HepG2 (cell line): ENCODE measurements around the gene PADI1. TPM values are rescaled to one million over a fixed set of nuclear protein-coding genes. Genes with fewer than 3 reads are reported as not detected.

Experiments used
- ATAC-seq: fragments of 200-7000 bp; cut with Tn5 transposase; 3 replicates; pipeline ENCODE4 v1.9.1; 2020; ENCODE audit warnings: mild to moderate bottlenecking, moderate library complexity
- BruUV-seq: library from RNA; stranded (reverse); fragments of 400-500 nt; replicated peaks from 2 replicates; lab custom pipeline; 2021; lab: Mats Ljungman, UMichigan
- CTCF ChIA-PET: fragments of 300-600 bp; formaldehyde crosslinking; extraction: SDS; loops from one replicate; lab custom pipeline; 2021; ENCODE audit warnings: low total read pairs, inconsistent platforms, low intra/inter-chr PET ratio; lab: Yijun Ruan, JAX
- POLR2A ChIA-PET: fragments of 350-600 bp; sonication (Branson Sonifier 250); formaldehyde crosslinking; loops from one replicate; lab custom pipeline; 2020; ENCODE audit warnings: antibody characterized with exemption, inconsistent platforms; lab: Yijun Ruan, JAX
- DNase-seq: peaks from one replicate; pipeline ENCODE4 v3.0.0-alpha.2; 2015; ENCODE audit warnings: low spot score
- FAIRE-seq: peaks from 3 replicates; lab custom pipeline; 2011; peaks lifted over from hg19 to GRCh38; lab: Jason Lieb, UNC
- H2AFZ ChIP-seq: one replicate; pipeline ENCODE4 v1.6.1; 2011; ENCODE audit warnings: low read length, inconsistent platforms
- H3K27ac ChIP-seq: fragments of 300-600 bp; 3 replicates; pipeline ENCODE4 v1.8.0; 2011; ENCODE audit warnings: mixed run types, mild to moderate bottlenecking, mixed read lengths, low read length, inconsistent platforms; ENCODE audit not compliant: insufficient read depth; ENCODE audit errors: extremely low read length
- H3K27me3 ChIP-seq, 2 experiments: fragments of 200-600 bp in 1 of 2; 2 replicates in 1 of 2; 3 replicates in 1 of 2; pipeline versions ENCODE4 v1.6.0 to v1.8.0; 2011; ENCODE audit warnings: low read length in 2 of 2, mild to moderate bottlenecking in 2 of 2, moderate library complexity in 2 of 2, inconsistent platforms in 1 of 2; ENCODE audit not compliant: insufficient read depth in 2 of 2, control insufficient read depth in 1 of 2
- H3K36me3 ChIP-seq, 2 experiments: fragments of 200-600 bp in 1 of 2; replicated peaks in 1 of 2; 2 replicates in 1 of 2; 3 replicates in 1 of 2; pipeline versions ENCODE4 v1.5.1 to v1.8.0; 2011; ENCODE audit warnings: low read length in 2 of 2, inconsistent platforms in 1 of 2; ENCODE audit not compliant: insufficient read depth in 2 of 2, control insufficient read depth in 1 of 2
- H3K4me1 ChIP-seq: 2 replicates; pipeline ENCODE4 v1.5.1; 2012; ENCODE audit warnings: low read length, inconsistent platforms; ENCODE audit not compliant: insufficient read depth
- H3K4me2 ChIP-seq: 2 replicates; pipeline ENCODE4 v1.6.0; 2011; ENCODE audit warnings: low read depth, low read length, inconsistent platforms
- H3K4me3 ChIP-seq, 3 experiments: fragments of 200-600 bp in 1 of 3; sonication (generic), shearing (Covaris generic) in 1 of 3; replicated peaks in 1 of 3; 2 replicates each; pipeline ENCODE4 v1.5.1; 2011 to 2016; ENCODE audit warnings: low read length in 3 of 3, inconsistent platforms in 2 of 3, low read depth in 2 of 3, mild to moderate bottlenecking in 2 of 3, control low read depth in 1 of 3, mixed read lengths in 1 of 3; ENCODE audit not compliant: insufficient read depth in 1 of 3
- H3K79me2 ChIP-seq: one replicate; pipeline ENCODE4 v1.6.1; 2011; ENCODE audit warnings: low read length, inconsistent platforms; ENCODE audit not compliant: insufficient read depth
- H3K9ac ChIP-seq: 2 replicates; pipeline ENCODE4 v1.6.0; 2011; ENCODE audit warnings: mild to moderate bottlenecking, low read depth, low read length, inconsistent platforms; ENCODE audit not compliant: insufficient read depth
- H3K9me3 ChIP-seq: 2 replicates; pipeline ENCODE4 v1.5.1; 2012; ENCODE audit warnings: mild to moderate bottlenecking, low read length
- H4K20me1 ChIP-seq: 2 replicates; pipeline ENCODE4 v1.6.0; 2011; ENCODE audit warnings: inconsistent platforms, mild to moderate bottlenecking, low read length, moderate library complexity; ENCODE audit not compliant: insufficient read depth
- CENPBD1 ChIP-seq: sonication (generic); formaldehyde crosslinking; IDR thresholded peaks from 2 replicates; pipeline ENCODE4 v1.8.0; 2022; ENCODE audit warnings: missing genetic modification reagents, low read depth, mild to moderate bottlenecking, borderline replicate concordance
- CREB1 ChIP-seq, 2 experiments: fragments of 450-650 bp in 1 of 2; IDR thresholded peaks; 2 replicates each; pipeline ENCODE4 v1.6.1; 2016 to 2017; ENCODE audit warnings: control low read depth in 1 of 2, mild to moderate bottlenecking in 1 of 2, missing compliant biosample characterization in 1 of 2, missing genetic modification characterization in 1 of 2
- DPF2 ChIP-seq: sonication (generic); formaldehyde crosslinking; IDR thresholded peaks from 2 replicates; pipeline ENCODE4 v1.4.0; 2020; ENCODE audit warnings: mild to moderate bottlenecking, low read depth, missing genetic modification reagents, borderline replicate concordance
- KDM3A ChIP-seq: IDR thresholded peaks from 2 replicates; pipeline ENCODE4 v1.6.1; 2018; ENCODE audit warnings: low read depth, missing compliant biosample characterization
- NFE2L1 ChIP-seq: sonication (generic); formaldehyde crosslinking; IDR thresholded peaks from 2 replicates; pipeline ENCODE4 v1.4.0; 2020; ENCODE audit warnings: missing genetic modification reagents, mild to moderate bottlenecking, borderline replicate concordance
- NFYC ChIP-seq: IDR thresholded peaks from 2 replicates; pipeline ENCODE4 v1.6.1; 2016; ENCODE audit warnings: missing genetic modification reagents, missing compliant biosample characterization
- ZFY ChIP-seq: sonication (generic); formaldehyde crosslinking; IDR thresholded peaks from 2 replicates; pipeline ENCODE4 v1.4.0; 2020; ENCODE audit warnings: missing genetic modification reagents
- ZIK1 ChIP-seq: sonication (generic); formaldehyde crosslinking; IDR thresholded peaks from 2 replicates; pipeline ENCODE4 v1.5.0; 2020; ENCODE audit warnings: mild to moderate bottlenecking, low read depth, missing genetic modification reagents, borderline replicate concordance
- ZMAT5 ChIP-seq: sonication (generic); formaldehyde crosslinking; IDR thresholded peaks from 2 replicates; pipeline ENCODE4 v1.5.0; 2020; ENCODE audit warnings: mild to moderate bottlenecking, low read depth, missing genetic modification reagents, borderline replicate concordance
- ZNF343 ChIP-seq: sonication (generic); formaldehyde crosslinking; IDR thresholded peaks from 2 replicates; pipeline ENCODE4 v1.4.0; 2020; ENCODE audit warnings: mild to moderate bottlenecking, missing genetic modification reagents
- ZNF556 ChIP-seq: sonication (generic); formaldehyde crosslinking; IDR thresholded peaks from 2 replicates; pipeline ENCODE4 v1.4.0; 2020; ENCODE audit warnings: mild to moderate bottlenecking, missing genetic modification reagents, borderline replicate concordance
- WGBS: methylation state at CpG from one replicate; pipeline ENCODE4 v1.1.6; 2017; ENCODE audit warnings: low lambda C conversion rate; 5-methylcytosine and 5-hydroxymethylcytosine counted together
- in situ Hi-C: cut with HindIII; loops from 2 replicates; pipeline ENCODE4 v1.10.0; 2017; ENCODE audit warnings: low pct_unique_long_range_greater_than_20kb; ENCODE audit not compliant: extremely low pct_ligation_motif_present
- intact Hi-C: fragments of 100-400 bp; cut with micrococcal nuclease; formaldehyde crosslinking; loops from one replicate; pipeline ENCODE4 v1.10.0; 2022; ENCODE audit not compliant: unreplicated experiment
- polyA plus RNA-seq, 8 experiments: library from polyadenylated mRNA; depleted of rRNA in 3 of 8; stranded (reverse) in 7 of 8; unstranded in 1 of 8; fragments of >200 nt; fragmentation: Illumina TruSeq in 4 of 8; extraction: Trizol in 4 of 8; gene quantifications; 2 replicates each; pipeline versions ENCODE4 v1.2.1 to v1.2.3, GENCODE V29; 2011 to 2016; ENCODE audit warnings: low read depth in 4 of 8, missing spikeins in 1 of 8, mixed read lengths in 1 of 8; ENCODE audit not compliant: insufficient read depth in 1 of 8
- total RNA-seq, 5 experiments: library from RNA; depleted of rRNA; stranded (reverse); fragments of >200 nt; fragmentation: Illumina TruSeq; extraction: Trizol; gene quantifications; 2 replicates each; pipeline ENCODE4 v1.2.3, GENCODE V29; 2016; ENCODE audit warnings: low read depth in 1 of 5
- TF ChIP-seq, protein P1 (sequence below): sonication (generic); formaldehyde crosslinking; conservative IDR thresholded peaks from 2 replicates; pipeline ENCODE4 v1.4.0; 2020; ENCODE audit warnings: missing genetic modification reagents

PADI1 gene
- total and polyA plus RNA-seq, 2 of the 13 experiments (the other 11 are each of a cell fraction or from before 2014, with no cell fraction given), result not detected

DNA sequence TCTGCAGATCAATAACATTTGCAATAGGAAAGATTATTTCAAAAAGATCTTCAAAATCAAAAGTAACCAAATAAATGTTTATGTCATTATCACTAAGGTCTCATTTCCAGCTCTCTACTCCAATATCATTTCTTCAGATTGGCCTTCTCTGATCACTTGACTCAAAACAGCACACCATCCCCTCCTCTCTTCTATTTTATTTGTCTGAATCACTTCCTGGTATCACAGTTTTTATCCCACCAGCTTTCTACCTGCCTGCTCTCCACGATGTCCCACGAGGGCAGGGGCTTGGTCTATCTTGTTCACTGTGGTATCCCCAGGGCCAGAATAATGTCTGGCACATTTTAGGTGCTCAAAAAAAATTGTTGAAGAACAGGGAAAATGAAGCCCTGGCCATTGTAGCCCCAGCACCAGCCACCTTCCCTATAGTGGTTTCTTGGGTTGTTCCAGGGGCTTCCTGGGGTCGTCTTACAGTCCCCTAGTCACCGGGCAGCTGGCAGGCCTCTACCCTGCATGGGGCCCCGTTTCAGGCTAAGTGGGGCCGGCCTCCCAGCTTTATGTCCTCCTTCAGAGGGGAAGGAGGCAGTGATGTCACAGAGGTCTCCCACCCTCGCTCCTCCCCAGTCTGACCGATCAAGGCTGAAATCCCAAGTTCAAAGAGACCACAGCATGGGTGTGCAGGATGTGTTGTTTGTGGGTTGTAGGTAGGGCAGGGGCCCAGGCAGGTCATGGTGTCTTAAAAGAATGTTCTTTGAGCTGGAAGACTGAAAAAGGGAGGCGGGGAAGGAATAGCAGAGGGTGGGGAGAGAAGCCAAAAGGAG lies 3.5 kb upstream of the PADI1 start (continued):
- no peak for TF ChIP-seq ZMAT5 (CRISPR knock-in tag)

GRCh38 chr1:17205652-17206051 lies 724 bp downstream of the PADI1 start:
- no peak overlapping the region for H3K4me2 ChIP-seq
- in situ Hi-C loops (no loop called here), intact Hi-C loops (no loop called here)
- BruUV-seq, result no TSS peak
- ChIA-PET POLR2A (no interaction called here), CTCF (no interaction called here)
- H3K9me3 ChIP-seq, result no peaks in the 10 kb centered on the region
- 34% methylated on average over 6 of the region's 7 CpGs for WGBS
- H3K4me3 ChIP-seq, result no peak overlapping the region
- H3K9ac ChIP-seq, result no peak overlapping the region
- H3K27ac ChIP-seq, result no peak overlapping the region
- H4K20me1 ChIP-seq, result no peaks in the 10 kb centered on the region
- H2AFZ ChIP-seq, result no peak overlapping the region
- 0 out of 2 replicates have a peak, but pooled peaks cover 7% of the 10 kb centered on the region for H3K4me1 ChIP-seq
- no peaks in the 10 kb centered on the region for H3K79me2 ChIP-seq
- peaks cover 0 to 4% of the 10 kb centered on the region in 2 experiments; a peak in 1 of 5 replicates for H3K27me3 ChIP-seq
- no peak for FAIRE-seq
- TF ChIP-seq ZNF343 (CRISPR knock-in tag) (no peak), CREB1 (IDR thresholded peaks at IDR 0.05) (0 out of 2 replicates have a peak, but pooled peaks have one; percentile 59), CREB1 (CRISPR knock-in tag; IDR thresholded peaks at IDR 0.05) (no peak)
- H3K36me3 ChIP-seq, result no peaks in the 10 kb centered on the region
- no peak for DNase-seq
- no peak for ATAC-seq

GRCh38 chr1:17206196-17206595 lies 1.3 kb downstream of the PADI1 start:
- H3K9ac ChIP-seq, result no peak overlapping the region
- no peaks in the 10 kb centered on the region for H4K20me1 ChIP-seq
- FAIRE-seq, result no peak
- H3K27ac ChIP-seq, result no peak overlapping the region
- DNase-seq, result no peak
- ATAC-seq, result no peak
- peaks cover 0 to 4% of the 10 kb centered on the region in 2 experiments; a peak in 1 of 5 replicates for H3K27me3 ChIP-seq
- no peaks in the 10 kb centered on the region for H3K36me3 ChIP-seq
- H3K4me1 ChIP-seq, result 0 out of 2 replicates have a peak, but pooled peaks cover 1% of the 10 kb centered on the region
- 9% methylated on average over 4 of the region's 4 CpGs for WGBS
- H3K9me3 ChIP-seq, result no peaks in the 10 kb centered on the region
- POLR2A ChIA-PET, result no interaction called here
- no peak overlapping the region for H3K4me3 ChIP-seq
- in situ Hi-C loops, result no loop called here
- BruUV-seq, result no TSS peak
- no peak overlapping the region for H3K4me2 ChIP-seq
- H2AFZ ChIP-seq, result no peak overlapping the region
- no peaks in the 10 kb centered on the region for H3K79me2 ChIP-seq
- intact Hi-C loops, result no loop called here
- CTCF ChIA-PET, result no interaction called here
- no peak for TF ChIP-seq ZNF556 (CRISPR knock-in tag)
- TF ChIP-seq ZIK1 (CRISPR knock-in tag), result no peak
- TF ChIP-seq KDM3A (CRISPR knock-in tag), result no peak
- TF ChIP-seq CENPBD1 (CRISPR knock-in tag), result no peak
- no peak for TF ChIP-seq ZFY
- TF ChIP-seq, protein P1, sequence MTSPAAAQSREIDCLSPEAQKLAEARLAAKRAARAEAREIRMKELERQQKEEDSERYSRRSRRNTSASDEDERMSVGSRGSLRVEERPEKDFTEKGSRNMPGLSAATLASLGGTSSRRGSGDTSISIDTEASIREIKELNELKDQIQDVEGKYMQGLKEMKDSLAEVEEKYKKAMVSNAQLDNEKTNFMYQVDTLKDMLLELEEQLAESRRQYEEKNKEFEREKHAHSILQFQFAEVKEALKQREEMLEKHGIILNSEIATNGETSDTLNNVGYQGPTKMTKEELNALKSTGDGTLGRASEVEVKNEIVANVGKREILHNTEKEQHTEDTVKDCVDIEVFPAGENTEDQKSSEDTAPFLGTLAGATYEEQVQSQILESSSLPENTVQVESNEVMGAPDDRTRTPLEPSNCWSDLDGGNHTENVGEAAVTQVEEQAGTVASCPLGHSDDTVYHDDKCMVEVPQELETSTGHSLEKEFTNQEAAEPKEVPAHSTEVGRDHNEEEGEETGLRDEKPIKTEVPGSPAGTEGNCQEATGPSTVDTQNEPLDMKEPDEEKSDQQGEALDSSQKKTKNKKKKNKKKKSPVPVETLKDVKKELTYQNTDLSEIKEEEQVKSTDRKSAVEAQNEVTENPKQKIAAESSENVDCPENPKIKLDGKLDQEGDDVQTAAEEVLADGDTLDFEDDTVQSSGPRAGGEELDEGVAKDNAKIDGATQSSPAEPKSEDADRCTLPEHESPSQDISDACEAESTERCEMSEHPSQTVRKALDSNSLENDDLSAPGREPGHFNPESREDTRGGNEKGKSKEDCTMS (CRISPR knock-in tag), result no peak
- TF ChIP-seq NFE2L1 (CRISPR knock-in tag), result no peak
- TF ChIP-seq DPF2, result no peak
- no peak for TF ChIP-seq NFYC (CRISPR knock-in tag)
